HG02763 (cell line): ENCODE data around the gene SLC35D3.
"Not testable (repeated sequence)": the region's sequence is repeated elsewhere in the genome, so short reads cannot be mapped to it uniquely, and the experiment has no call there.

Source experiments
- ATAC-seq: cut with Tn5 transposase; IDR thresholded peaks from one replicate; pipeline ENCODE4 v1.9.1; 2021; ENCODE audit warnings: mild to moderate bottlenecking, moderate library complexity; ENCODE audit not compliant: unreplicated experiment

The SLC35D3 gene

GRCh38 chr6:136923116-136923953 is 1.2 kb downstream of the SLC35D3 start:
- ATAC-seq, result no peak

DNA sequence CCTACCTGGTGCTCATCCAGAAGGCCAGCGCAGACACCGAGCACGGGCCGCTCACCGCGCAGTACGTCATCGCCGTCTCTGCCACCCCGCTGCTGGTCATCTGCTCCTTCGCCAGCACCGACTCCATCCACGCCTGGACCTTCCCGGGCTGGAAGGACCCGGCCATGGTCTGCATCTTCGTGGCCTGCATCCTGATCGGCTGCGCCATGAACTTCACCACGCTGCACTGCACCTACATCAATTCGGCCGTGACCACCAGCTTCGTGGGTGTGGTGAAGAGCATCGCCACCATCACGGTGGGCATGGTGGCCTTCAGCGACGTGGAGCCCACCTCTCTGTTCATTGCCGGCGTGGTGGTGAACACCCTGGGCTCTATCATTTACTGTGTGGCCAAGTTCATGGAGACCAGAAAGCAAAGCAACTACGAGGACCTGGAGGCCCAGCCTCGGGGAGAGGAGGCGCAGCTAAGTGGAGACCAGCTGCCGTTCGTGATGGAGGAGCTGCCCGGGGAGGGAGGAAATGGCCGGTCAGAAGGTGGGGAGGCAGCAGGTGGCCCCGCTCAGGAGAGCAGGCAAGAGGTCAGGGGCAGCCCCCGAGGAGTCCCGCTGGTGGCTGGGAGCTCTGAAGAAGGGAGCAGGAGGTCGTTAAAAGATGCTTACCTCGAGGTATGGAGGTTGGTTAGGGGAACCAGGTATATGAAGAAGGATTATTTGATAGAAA is 2.0 kb downstream of the SLC35D3 start:
- ATAC-seq, result no peak

DNA sequence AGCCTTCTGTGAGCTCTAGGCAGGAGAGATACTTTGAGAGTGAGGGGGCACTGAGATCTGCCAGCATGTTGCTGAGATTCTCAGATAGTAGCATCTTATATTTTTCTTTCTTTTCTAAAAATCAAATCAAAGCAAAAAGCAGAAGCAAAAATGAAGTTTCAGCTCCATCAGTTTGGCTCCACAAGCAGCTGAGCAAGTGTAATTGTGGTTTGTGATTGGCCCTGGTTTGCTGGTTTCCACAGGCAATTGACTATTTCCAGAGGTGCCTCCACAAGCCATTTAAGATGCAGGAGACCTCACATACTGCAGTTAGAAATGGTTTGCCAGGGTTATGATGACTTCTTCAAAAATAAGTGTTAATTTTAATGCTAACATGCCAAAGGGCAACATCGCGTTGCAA is 4.3 kb downstream of the SLC35D3 start:
- ATAC-seq, result no peak

- ATAC-seq, result peak; percentile 40
Observed at GRCh38 chr6:136927292-136927691, 5.2 kb downstream of the SLC35D3 start.

DNA sequence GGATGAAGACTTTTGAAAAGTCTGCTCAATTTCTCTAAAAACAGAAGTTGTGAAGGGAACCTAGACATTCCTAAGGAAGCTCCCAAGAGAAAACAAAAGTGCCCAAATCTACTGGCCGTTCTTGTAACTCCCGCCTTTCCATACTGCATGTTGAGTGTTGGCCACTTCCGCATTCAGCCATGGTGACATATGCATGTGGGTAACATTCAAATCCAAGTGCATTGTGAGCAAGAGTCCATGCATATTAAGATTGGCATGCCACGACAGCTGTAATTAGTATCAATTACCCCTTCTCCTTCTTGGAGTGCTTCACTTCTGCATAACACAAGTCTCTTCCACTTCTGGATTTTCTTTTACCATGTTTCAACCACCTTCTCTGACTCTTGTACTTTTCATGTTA is 8.4 kb downstream of the SLC35D3 start:
- no peak for ATAC-seq

- ATAC-seq, result no peak
Observed at GRCh38 chr6:136932599-136932998, 10.5 kb downstream of the SLC35D3 start.

DNA sequence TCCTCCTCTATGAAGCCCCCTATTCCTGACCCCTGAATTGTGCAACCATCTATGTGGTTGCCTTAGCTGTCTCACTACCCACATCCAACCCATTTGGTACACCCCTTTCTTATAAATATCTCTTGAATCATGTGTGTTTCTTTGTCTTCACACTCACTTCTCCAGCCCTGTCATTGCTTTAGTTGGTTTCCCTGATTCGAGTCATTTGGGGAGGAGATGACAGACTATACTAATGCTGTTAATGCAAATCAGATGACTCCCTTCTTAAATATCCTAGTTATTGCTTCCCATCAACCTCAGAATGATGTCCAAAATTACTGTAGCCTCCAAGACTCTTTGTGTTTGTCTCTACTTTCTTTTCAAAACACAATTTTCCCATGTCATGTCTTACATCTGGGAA is 23.0 kb downstream of the SLC35D3 start:
- ATAC-seq, result no peak

DNA sequence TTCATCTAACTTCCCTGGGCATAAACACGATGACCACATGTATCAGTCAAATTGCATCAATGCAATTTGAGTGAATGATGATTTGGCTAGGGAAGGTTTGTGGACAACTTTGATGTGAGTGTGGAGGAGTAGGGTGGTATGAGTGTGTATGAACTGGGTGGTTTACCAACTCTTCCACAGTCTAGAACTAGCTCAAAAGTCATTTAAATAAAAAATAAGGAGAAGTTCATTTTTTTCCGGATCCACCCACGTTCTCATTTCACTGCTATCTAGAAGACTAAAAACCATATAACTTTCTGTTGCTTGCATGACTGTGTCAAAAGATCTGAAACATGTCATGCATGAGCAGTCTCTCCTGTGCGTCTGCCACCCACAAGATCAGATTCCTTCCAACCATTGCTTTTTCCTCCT is 23.6 kb downstream of the SLC35D3 start:
- no peak for ATAC-seq

GRCh38 chr6:136947037-136947436 is 24.9 kb downstream of the SLC35D3 start:
- no peak for ATAC-seq

GRCh38 chr6:136949957-136950356 is 27.9 kb downstream of the SLC35D3 start:
- ATAC-seq, result not testable (repeated sequence)

DNA sequence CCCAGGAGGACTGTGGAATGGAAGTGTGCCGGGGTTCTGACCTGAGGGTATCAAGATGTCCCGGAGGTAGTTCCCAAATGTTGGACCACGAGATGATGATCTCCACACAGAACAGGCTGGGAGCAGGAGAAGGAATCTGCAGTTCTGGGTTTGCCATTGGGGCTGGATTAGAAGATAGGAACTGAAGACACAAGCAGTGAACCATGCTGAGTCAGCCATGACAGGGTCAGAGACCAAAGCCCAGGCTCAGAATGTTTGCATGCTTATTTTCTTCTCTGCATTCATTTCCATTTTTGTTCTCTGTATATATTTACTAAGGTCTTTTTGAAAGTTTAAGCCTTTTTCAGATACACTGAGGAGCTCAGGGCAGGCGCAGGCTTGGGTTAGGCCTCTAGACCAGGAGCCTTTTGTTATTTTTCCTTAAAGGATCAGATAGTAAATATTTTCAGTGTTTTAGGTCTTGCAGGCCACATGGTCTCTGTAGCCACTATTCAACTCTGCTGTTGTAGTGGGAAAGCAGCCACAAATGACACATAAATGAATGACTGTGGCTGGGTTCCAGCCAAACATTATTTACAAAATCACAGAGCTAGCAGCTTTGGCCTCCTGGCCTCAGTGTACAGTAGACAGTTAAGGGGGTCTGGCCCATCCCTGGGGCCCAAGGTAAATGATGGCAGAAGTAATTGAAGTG is 28.5 kb downstream of the SLC35D3 start:
- ATAC-seq, result no peak

DNA sequence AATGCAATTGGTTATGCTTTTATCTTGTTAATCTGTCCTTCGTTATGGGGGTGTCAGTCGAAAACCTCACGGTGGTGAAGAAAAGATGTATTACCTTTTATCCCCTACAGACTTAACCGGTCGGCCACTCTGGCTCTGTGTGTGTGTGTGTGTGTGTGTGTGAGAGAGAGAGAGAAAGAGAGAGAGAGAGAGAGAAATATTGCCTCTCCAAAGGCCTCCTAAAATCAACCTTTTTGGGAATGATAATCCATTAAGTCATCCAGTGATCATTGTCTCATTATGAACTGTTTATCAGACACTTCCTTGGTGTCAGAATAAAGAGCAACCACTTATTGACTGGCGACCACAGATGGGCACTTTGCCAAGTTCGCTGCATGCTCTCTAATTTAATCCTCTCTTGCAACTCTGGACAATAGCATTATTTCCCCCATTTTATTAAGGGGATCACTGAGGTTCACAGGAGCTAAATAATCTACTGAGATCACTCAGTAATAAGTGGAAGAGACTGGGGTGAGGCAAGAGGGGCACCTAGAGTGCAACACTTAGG is 30.7 kb downstream of the SLC35D3 start:
- ATAC-seq, result no peak

DNA sequence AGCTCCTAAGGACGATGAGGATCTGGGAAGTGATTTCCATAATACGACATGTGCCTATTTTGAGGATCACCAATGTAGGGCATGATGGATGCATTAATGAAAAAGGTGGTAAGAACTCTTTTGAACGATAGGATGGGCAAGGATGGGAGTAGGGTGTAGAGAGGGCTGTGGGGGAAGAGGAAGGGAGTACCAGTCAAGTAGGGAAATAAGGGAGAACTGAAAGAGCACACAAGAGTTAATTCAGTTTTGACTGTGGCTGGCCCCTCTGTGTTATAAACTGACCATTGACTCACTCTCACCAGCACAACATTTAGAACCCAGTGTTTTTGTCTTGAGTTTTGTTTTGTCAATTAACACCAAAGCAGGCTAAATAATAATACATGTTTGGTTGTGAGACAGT is 33.0 kb downstream of the SLC35D3 start:
- no peak for ATAC-seq

DNA sequence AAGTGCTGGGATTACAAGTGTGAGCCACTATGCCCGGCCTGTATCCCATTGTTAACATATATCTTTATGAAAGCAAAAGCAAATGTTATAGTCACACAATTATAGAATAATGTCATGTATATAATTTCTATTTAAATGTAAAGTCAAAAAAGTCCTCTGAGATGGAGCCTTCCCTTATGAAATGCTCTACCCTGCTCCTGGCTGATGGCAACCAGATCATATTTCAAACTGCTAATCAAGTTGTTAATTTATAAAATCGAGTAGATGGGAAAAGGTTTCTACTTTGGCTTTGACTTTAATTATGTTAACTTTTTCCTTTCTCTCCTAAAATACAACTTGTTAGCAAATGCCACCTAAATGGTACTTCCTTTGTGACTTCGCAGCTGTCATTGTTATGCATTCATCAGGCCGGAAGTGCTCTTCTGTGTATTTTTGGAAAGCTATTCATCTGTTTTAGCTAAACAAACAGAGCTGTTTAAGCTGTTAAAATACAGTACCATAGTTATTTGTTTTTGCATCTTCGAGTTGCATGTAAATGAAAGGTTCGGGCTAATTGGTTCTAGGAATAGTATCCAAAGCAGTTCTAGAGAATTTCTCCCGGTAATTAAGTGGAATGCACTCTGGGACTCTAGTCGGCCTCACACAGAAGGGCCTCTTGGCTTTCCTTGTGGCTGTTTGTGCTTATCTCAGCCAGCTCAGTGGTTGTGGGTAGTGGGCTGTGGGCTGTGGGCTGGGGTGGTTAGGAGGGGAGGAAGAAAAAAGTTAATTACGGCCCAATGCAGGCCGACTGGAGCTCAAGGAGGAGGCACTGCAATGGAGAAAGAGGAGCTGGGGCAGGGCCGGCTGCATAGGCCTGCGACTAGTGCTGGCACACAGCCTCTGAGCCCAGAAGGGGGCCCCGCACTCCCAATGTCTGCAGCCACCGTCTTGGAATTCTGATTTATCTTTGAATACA is 34.8 kb downstream of the SLC35D3 start:
- ATAC-seq, result no peak

GRCh38 chr6:136958168-136958567 is 36.1 kb downstream of the SLC35D3 start:
- ATAC-seq, result no peak

DNA sequence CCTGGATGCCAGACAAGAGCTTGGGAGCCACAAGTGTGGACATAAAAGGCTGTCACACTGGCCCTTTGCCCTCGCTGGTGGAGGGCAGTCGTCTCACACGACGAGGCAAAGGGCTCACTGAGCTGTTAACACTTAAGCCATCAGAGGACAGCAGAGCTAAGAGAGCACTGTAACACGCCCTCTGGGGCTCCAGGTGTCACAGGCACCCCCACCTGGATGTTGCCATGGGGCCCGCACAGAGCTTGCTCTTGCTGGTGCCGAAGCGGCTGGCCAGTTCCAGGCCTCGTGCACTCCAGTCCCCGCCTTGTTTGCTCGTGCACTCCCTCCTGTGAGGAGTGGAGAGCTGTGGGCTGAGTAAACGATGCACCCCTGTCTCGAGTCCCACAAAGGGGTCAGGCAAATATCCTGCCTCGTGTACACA is 37.4 kb downstream of the SLC35D3 start:
- no peak for ATAC-seq

DNA sequence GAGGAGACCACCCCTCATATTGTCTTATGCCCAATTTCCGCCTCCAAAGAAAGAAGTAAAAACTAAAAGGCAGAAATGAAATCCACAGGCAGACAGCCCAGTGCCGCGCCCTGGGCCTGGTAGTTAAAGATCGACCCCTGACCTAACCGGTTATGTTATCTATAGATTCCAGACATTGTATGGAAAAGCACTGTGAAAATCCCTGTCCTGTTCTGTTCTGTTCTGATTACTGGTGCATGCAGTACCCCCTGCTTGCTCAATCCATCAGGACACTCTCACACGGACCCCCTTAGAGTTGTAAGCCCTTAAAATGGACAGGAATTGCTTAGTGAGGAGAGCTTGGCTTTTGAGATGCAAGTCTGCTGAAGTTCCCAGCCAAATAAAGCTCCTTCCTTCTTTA is 37.8 kb downstream of the SLC35D3 start:
- ATAC-seq, result not testable (repeated sequence)

GRCh38 chr6:136960781-136961180 is 38.7 kb downstream of the SLC35D3 start:
- ATAC-seq, result no peak

DNA sequence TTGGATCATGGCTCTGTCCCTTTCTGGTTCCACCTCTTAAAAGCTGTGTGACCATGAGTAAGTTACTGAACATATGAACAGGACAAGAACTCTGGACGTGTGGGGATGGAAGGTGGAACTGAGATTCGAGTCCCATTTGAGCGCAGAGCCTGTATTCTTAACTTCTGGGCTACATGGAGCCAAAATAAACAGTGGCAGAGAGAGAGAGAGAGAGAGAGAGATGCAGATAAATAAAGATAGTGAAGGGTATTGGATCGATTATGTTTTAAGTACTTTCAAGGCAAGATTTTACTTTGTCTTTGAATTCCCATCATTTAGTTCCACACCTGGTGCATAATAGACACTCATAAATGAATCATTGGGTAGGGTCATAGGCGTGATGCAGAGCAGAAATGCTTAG is 39.7 kb downstream of the SLC35D3 start:
- no peak for ATAC-seq

DNA sequence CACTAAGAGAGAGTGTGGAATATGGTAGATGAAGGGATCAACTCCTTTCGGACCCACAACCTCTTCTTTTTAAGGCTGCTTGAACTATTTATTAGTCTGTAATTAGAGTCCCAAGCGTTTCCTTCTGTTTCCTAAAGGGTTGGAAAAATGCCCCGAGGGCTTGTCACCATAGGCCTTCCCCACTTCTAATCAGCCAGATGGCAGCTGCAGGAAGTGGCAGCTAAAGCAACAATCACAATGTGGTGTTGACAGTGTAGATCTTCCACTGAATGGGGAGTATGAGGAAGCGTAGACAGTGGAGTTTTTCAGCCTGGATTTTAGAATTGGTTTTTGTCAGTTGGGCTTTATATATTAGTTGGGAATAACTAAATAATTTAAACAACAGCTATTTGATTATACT is 40.6 kb downstream of the SLC35D3 start:
- no peak for ATAC-seq
